BE2C (cell line): Measurements from ENCODE around the gene DGAT2.

ENCODE experiments used
- DNase-seq: peaks from one replicate; pipeline ENCODE4 v3.0.0-alpha.2; 2020
- H3K27me3 ChIP-seq: fragments of 250-450 bp; sonication (Bioruptor Pico); 2 replicates; pipeline ENCODE4 v1.5.1; 2020; ENCODE audit warnings: mild to moderate bottlenecking
- H3K36me3 ChIP-seq: fragments of 250-450 bp; sonication (Bioruptor Pico); 2 replicates; pipeline ENCODE4 v1.5.1; 2020; ENCODE audit warnings: mild to moderate bottlenecking
- H3K4me1 ChIP-seq: fragments of 250-450 bp; sonication (Bioruptor Pico); 2 replicates; pipeline ENCODE4 v1.5.1; 2020
- H3K4me3 ChIP-seq: 2 replicates; pipeline ENCODE4 v1.5.1; 2011; ENCODE audit warnings: low read depth, low read length
- H3K9me3 ChIP-seq: fragments of 250-450 bp; sonication (Bioruptor Pico); 2 replicates; pipeline ENCODE4 v1.5.1; 2020
- TF ChIP-seq, protein P1 (sequence below): IDR thresholded peaks from 2 replicates; pipeline ENCODE4 v1.5.1; 2012; ENCODE audit warnings: mild to moderate bottlenecking, low read depth, low read length

The DGAT2 gene

DNA sequence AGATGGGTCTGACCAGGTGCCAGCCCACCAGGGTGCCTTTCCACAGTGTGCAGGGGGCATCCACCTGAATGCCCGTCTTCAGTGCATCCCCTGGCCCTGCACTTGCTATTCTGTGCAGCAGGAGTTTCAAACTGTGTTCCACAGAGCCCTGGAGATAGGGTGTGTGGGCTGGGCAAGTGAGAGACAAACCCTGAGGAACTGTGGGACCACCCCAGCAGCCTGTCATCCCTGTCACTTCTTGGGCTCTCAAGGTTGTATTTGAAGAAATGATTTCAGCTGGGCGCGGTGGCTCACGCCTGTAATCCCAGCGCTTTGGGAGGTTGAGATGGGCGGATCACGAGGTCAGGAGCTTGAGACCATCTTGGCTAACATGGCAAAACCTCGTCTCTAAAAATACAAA is 6.4 kb upstream of the DGAT2 start:
- Histone ChIP-seq H3K27me3 (no peaks in the 10 kb centered on the region), H3K4me3 (no peak overlapping the region), H3K9me3 (no peaks in the 10 kb centered on the region), H3K36me3 (no peaks in the 10 kb centered on the region), H3K4me1 (no peaks in the 10 kb centered on the region)
- no peak for DNase-seq
- TF ChIP-seq, protein P1, sequence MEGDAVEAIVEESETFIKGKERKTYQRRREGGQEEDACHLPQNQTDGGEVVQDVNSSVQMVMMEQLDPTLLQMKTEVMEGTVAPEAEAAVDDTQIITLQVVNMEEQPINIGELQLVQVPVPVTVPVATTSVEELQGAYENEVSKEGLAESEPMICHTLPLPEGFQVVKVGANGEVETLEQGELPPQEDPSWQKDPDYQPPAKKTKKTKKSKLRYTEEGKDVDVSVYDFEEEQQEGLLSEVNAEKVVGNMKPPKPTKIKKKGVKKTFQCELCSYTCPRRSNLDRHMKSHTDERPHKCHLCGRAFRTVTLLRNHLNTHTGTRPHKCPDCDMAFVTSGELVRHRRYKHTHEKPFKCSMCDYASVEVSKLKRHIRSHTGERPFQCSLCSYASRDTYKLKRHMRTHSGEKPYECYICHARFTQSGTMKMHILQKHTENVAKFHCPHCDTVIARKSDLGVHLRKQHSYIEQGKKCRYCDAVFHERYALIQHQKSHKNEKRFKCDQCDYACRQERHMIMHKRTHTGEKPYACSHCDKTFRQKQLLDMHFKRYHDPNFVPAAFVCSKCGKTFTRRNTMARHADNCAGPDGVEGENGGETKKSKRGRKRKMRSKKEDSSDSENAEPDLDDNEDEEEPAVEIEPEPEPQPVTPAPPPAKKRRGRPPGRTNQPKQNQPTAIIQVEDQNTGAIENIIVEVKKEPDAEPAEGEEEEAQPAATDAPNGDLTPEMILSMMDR = no peak

DNA sequence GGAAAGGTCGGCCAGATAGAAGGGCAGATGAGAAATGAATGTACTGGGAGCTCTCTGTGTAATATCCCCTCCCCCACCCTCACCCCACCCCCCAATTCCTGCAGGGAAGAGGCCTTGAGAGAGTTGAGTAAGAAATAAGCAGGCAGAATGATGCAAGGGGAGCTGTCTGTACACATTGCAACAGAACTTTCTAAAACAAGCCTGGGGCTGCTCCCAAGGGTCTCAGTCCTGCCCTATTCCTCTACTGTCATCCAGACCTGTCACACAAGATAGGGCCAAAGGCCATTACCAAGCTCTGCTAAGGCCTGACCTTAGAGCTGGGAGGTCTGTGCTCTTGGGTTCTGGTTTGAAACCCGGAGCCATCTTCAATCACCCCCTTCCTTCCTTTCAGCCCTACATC is 5.7 kb upstream of the DGAT2 start:
- H3K4me3 ChIP-seq = no peak overlapping the region
- TF ChIP-seq, protein P1 = no peak
- no peaks in the 10 kb centered on the region for H3K4me1 ChIP-seq
- no peaks in the 10 kb centered on the region for H3K9me3 ChIP-seq
- DNase-seq = no peak
- no peaks in the 10 kb centered on the region for H3K27me3 ChIP-seq
- no peaks in the 10 kb centered on the region for H3K36me3 ChIP-seq

DNA sequence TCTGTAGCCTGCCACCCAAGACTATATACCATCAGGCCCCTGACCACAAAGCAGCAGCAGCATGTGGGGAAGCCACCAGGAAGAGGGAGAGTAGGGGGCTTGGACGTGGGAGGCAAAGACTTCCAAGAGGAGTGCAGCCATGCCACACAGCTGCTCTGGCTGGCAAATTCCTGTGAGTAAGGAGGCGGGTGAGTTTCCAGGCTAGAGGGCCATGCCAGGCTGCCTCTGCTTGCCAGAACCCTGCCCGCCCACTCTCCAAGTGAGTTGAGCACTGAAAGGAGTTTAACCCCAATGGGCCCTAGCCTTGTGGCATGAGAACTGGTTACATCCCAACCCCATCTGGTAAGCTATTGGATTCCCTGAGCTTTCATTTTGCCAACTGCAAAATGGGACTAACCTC is 4.7 kb upstream of the DGAT2 start:
- H3K9me3 ChIP-seq = no peaks in the 10 kb centered on the region
- TF ChIP-seq, protein P1 = no peak
- no peak for DNase-seq
- H3K4me3 ChIP-seq = no peak overlapping the region
- H3K36me3 ChIP-seq = no peaks in the 10 kb centered on the region
- peaks cover 2% of the 10 kb centered on the region; the same call in 1 of the 2 replicates for H3K27me3 ChIP-seq
- 0 out of 2 replicates have a peak, but pooled peaks cover 3% of the 10 kb centered on the region for H3K4me1 ChIP-seq

DNA sequence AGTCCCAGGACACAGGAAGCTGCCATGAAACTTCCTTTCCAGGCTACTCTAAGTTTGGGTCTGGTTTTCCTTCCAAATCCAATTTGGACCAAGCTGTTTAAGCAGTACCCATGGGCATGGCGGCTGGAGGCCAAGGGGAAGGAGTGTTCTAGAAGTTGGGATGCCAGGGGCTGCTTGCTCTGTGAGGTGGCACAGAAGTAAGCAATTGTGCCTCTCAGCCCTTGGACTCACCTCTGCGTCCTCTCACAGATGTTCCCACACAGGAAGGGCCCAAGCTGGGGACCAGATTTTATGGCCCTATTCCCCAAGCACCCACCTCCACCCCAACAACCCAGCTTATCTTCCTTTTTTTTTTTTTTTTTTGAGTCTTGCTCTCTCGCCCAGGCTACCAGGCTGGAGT is 3.5 kb upstream of the DGAT2 start:
- DNase-seq = no peak
- H3K27me3 ChIP-seq = peaks cover 7% of the 10 kb centered on the region; the same call in 1 of the 2 replicates
- H3K9me3 ChIP-seq = no peaks in the 10 kb centered on the region
- H3K4me1 ChIP-seq = 0 out of 2 replicates have a peak, but pooled peaks cover 3% of the 10 kb centered on the region
- no peak overlapping the region for H3K4me3 ChIP-seq
- TF ChIP-seq, protein P1 = no peak
- H3K36me3 ChIP-seq = no peaks in the 10 kb centered on the region

DNA sequence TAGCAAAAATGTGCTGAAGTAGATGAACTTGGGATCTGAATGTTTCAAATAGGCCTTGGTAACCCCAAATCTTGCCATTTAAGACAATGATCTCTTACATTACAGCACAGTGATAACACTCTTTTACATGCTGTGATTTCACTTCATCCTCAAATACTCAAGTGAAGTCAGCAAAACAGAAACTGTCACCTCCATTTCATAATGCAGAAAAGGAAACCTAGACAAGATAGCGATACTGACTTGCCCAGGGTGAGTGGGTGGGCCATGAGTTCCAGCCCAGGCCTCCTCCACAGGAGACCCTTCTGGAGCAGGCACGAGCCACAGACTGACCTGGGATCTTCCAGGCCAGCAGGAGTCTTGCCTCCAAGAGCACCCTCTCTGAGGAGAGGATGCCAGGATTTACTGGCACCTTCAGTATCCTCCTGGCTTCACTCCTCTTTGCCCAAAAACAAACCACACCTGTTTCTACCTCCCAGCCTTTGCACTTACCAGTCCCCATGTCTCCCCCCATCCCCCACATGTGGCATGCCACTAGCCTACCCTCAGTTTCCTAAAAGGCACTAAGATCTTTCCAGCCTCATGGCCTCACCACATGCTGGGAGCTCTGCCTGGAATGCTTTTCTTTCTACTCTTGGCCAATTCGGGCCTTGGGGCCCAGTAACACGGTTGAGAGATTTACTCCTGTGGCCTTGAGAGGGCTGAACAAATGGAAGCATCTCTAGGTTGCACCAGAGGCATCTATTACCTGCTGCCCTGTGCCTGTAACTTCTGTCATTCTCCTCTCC is 1.9 kb upstream of the DGAT2 start:
- H3K4me3 ChIP-seq = no peak overlapping the region
- H3K27me3 ChIP-seq = peaks cover 7% of the 10 kb centered on the region; the same call in 1 of the 2 replicates
- no peaks in the 10 kb centered on the region for H3K9me3 ChIP-seq
- no peak for DNase-seq
- TF ChIP-seq, protein P1 = no peak
- H3K4me1 ChIP-seq = 0 out of 2 replicates have a peak, but pooled peaks cover 3% of the 10 kb centered on the region
- no peaks in the 10 kb centered on the region for H3K36me3 ChIP-seq

DNA sequence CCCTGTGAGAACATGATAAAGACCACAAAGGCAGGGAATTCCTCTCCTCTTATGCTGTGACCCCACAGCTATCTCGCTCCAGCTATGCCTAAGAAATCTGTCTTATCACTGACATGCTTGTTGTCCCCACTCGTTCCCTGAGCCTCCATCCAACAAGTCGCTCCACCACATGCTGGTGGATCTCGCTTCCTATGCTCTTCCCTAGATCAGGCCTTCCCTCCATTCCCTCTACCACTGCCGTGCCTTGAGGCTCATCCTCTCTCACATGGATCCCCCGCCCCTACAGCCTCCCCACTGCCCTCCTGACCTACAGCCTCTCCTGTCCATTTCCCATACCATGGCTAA is 1.4 kb upstream of the DGAT2 start:
- TF ChIP-seq, protein P1 = no peak
- H3K36me3 ChIP-seq = no peaks in the 10 kb centered on the region
- peaks cover 7% of the 10 kb centered on the region; the same call in 1 of the 2 replicates for H3K27me3 ChIP-seq
- no peak for DNase-seq
- no peaks in the 10 kb centered on the region for H3K9me3 ChIP-seq
- H3K4me3 ChIP-seq = no peak overlapping the region
- 0 out of 2 replicates have a peak, but pooled peaks cover 3% of the 10 kb centered on the region for H3K4me1 ChIP-seq
